Right lobe of liver (tissue), 4 donors: Measurements from ENCODE around the gene NCOA3.

Experiments used
- POLR2A ChIP-seq: fragments of 450-650 bp; IDR thresholded peaks from one replicate; pipeline ENCODE4 v1.6.1; 2017; ENCODE audit warnings: antibody characterized with exemption, mild to moderate bottlenecking
- TF ChIP-seq, protein P1 (sequence below), 4 donors: fragments of 200-600 bp in 3 of 4; fragments of 450-650 bp in 1 of 4; IDR thresholded peaks; one replicate each; pipeline versions ENCODE4 v1.5.1 to v1.8.0; 2016 to 2022; ENCODE audit warnings: antibody characterized with exemption in 4 of 4, mild to moderate bottlenecking in 2 of 4
- donor health status: DM: no; HTN: no; CAD: no.
- donor health status: DM: no; HTN: no; CAD: no.
- donor health status: DM: no; HTN: yes; CAD: no.

- TF ChIP-seq, protein P1, sequence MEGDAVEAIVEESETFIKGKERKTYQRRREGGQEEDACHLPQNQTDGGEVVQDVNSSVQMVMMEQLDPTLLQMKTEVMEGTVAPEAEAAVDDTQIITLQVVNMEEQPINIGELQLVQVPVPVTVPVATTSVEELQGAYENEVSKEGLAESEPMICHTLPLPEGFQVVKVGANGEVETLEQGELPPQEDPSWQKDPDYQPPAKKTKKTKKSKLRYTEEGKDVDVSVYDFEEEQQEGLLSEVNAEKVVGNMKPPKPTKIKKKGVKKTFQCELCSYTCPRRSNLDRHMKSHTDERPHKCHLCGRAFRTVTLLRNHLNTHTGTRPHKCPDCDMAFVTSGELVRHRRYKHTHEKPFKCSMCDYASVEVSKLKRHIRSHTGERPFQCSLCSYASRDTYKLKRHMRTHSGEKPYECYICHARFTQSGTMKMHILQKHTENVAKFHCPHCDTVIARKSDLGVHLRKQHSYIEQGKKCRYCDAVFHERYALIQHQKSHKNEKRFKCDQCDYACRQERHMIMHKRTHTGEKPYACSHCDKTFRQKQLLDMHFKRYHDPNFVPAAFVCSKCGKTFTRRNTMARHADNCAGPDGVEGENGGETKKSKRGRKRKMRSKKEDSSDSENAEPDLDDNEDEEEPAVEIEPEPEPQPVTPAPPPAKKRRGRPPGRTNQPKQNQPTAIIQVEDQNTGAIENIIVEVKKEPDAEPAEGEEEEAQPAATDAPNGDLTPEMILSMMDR (IDR thresholded peaks at IDR 0.05) = no peak
- no peak for TF ChIP-seq POLR2A
These were observed 173.0 kb downstream of the NCOA3 start for GRCh38 chr20:47674686-47675085.
